ENCODE results near the gene DCTD. TPM values are rescaled to one million over a fixed set of nuclear protein-coding genes. Genes with fewer than 3 reads are reported as not detected.
A peak's percentile ranks its signal among the peaks of the same experiment; 100 is the strongest.

Gene DCTD
- total and polyA plus RNA-seq, 2 of the 13 experiments (the other 11 are each of a cell fraction or from before 2014, with no cell fraction given), result 85.1 to 95.3 TPM

DNA sequence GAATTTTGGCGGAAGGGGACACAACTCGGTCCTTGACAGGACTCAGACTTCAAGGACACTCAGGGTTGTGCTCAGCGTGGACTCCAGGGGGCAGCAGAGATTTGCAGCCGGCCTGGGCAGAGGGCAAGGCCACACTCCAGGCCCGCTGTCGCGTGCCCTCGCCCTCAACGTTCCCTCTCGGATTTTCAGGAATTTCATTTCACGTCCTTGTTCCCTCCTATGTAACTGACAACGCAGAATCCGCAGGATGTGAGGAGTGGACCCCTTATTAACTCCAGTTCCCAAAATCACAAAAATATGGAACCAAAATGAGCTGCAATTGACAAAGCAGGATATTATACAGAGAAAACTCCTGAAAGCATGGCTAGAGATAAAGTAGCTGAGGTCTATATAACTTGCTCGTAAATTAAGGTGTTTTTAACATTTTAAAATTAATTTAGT is 21.0 kb upstream of the DCTD start (continued):
- TF ChIP-seq, protein P1, sequence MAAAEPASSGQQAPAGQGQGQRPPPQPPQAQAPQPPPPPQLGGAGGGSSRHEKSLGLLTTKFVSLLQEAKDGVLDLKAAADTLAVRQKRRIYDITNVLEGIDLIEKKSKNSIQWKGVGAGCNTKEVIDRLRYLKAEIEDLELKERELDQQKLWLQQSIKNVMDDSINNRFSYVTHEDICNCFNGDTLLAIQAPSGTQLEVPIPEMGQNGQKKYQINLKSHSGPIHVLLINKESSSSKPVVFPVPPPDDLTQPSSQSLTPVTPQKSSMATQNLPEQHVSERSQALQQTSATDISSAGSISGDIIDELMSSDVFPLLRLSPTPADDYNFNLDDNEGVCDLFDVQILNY (CRISPR knock-in tag; conservative IDR thresholded peaks at IDR 0.05), result no peak
- TF ChIP-seq, protein P2, sequence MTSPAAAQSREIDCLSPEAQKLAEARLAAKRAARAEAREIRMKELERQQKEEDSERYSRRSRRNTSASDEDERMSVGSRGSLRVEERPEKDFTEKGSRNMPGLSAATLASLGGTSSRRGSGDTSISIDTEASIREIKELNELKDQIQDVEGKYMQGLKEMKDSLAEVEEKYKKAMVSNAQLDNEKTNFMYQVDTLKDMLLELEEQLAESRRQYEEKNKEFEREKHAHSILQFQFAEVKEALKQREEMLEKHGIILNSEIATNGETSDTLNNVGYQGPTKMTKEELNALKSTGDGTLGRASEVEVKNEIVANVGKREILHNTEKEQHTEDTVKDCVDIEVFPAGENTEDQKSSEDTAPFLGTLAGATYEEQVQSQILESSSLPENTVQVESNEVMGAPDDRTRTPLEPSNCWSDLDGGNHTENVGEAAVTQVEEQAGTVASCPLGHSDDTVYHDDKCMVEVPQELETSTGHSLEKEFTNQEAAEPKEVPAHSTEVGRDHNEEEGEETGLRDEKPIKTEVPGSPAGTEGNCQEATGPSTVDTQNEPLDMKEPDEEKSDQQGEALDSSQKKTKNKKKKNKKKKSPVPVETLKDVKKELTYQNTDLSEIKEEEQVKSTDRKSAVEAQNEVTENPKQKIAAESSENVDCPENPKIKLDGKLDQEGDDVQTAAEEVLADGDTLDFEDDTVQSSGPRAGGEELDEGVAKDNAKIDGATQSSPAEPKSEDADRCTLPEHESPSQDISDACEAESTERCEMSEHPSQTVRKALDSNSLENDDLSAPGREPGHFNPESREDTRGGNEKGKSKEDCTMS (CRISPR knock-in tag; conservative IDR thresholded peaks at IDR 0.05), result no peak
- TF ChIP-seq, protein P3, sequence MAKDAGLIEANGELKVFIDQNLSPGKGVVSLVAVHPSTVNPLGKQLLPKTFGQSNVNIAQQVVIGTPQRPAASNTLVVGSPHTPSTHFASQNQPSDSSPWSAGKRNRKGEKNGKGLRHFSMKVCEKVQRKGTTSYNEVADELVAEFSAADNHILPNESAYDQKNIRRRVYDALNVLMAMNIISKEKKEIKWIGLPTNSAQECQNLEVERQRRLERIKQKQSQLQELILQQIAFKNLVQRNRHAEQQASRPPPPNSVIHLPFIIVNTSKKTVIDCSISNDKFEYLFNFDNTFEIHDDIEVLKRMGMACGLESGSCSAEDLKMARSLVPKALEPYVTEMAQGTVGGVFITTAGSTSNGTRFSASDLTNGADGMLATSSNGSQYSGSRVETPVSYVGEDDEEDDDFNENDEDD (CRISPR knock-in tag; IDR thresholded peaks at IDR 0.05; ENCODE audit: borderline replicate concordance), result peak; percentile 70; the same call in 1 of the 2 replicates
- TF ChIP-seq ZNF616 (CRISPR knock-in tag; IDR thresholded peaks at IDR 0.05; ENCODE audit: low read depth), result no peak
- 0 out of 2 replicates have a peak, but pooled peaks have one; percentile 24 for TF ChIP-seq KAT8 (CRISPR knock-in tag; IDR thresholded peaks at IDR 0.05)
- TF ChIP-seq, protein P4, sequence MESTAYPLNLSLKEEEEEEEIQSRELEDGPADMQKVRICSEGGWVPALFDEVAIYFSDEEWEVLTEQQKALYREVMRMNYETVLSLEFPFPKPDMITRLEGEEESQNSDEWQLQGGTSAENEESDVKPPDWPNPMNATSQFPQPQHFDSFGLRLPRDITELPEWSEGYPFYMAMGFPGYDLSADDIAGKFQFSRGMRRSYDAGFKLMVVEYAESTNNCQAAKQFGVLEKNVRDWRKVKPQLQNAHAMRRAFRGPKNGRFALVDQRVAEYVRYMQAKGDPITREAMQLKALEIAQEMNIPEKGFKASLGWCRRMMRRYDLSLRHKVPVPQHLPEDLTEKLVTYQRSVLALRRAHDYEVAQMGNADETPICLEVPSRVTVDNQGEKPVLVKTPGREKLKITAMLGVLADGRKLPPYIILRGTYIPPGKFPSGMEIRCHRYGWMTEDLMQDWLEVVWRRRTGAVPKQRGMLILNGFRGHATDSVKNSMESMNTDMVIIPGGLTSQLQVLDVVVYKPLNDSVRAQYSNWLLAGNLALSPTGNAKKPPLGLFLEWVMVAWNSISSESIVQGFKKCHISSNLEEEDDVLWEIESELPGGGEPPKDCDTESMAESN (CRISPR knock-in tag; conservative IDR thresholded peaks at IDR 0.05), result no peak
- no peak for TF ChIP-seq PHF21A (CRISPR knock-in tag; IDR thresholded peaks at IDR 0.05)
- no peak for TF ChIP-seq SIN3A (IDR thresholded peaks at IDR 0.05; ENCODE audit: borderline replicate concordance, low read depth, low read length)
- TF ChIP-seq SOX5 (CRISPR knock-in tag; IDR thresholded peaks at IDR 0.05; ENCODE audit: borderline replicate concordance), result peak; percentile 46; the same call in 1 of the 2 replicates
- TF ChIP-seq, protein P5, sequence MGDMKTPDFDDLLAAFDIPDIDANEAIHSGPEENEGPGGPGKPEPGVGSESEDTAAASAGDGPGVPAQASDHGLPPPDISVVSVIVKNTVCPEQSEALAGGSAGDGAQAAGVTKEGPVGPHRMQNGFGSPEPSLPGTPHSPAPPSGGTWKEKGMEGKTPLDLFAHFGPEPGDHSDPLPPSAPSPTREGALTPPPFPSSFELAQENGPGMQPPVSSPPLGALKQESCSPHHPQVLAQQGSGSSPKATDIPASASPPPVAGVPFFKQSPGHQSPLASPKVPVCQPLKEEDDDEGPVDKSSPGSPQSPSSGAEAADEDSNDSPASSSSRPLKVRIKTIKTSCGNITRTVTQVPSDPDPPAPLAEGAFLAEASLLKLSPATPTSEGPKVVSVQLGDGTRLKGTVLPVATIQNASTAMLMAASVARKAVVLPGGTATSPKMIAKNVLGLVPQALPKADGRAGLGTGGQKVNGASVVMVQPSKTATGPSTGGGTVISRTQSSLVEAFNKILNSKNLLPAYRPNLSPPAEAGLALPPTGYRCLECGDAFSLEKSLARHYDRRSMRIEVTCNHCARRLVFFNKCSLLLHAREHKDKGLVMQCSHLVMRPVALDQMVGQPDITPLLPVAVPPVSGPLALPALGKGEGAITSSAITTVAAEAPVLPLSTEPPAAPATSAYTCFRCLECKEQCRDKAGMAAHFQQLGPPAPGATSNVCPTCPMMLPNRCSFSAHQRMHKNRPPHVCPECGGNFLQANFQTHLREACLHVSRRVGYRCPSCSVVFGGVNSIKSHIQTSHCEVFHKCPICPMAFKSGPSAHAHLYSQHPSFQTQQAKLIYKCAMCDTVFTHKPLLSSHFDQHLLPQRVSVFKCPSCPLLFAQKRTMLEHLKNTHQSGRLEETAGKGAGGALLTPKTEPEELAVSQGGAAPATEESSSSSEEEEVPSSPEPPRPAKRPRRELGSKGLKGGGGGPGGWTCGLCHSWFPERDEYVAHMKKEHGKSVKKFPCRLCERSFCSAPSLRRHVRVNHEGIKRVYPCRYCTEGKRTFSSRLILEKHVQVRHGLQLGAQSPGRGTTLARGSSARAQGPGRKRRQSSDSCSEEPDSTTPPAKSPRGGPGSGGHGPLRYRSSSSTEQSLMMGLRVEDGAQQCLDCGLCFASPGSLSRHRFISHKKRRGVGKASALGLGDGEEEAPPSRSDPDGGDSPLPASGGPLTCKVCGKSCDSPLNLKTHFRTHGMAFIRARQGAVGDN (CRISPR knock-in tag; IDR thresholded peaks at IDR 0.05), result peak; percentile 79
- TF ChIP-seq, protein P6, sequence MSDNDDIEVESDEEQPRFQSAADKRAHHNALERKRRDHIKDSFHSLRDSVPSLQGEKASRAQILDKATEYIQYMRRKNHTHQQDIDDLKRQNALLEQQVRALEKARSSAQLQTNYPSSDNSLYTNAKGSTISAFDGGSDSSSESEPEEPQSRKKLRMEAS (IDR thresholded peaks at IDR 0.05), result peak; percentile 81
- peak; percentile 99 for TF ChIP-seq STAG1 (CRISPR knock-in tag; IDR thresholded peaks at IDR 0.05)
- TF ChIP-seq BCL6 (CRISPR knock-in tag; IDR thresholded peaks at IDR 0.05), result peak; percentile 82
- TF ChIP-seq PRMT3 (CRISPR knock-in tag; IDR thresholded peaks at IDR 0.05; ENCODE audit: borderline replicate concordance, low read depth), result peak; percentile 63; the same call in 1 of the 2 replicates
- TF ChIP-seq, protein P7, sequence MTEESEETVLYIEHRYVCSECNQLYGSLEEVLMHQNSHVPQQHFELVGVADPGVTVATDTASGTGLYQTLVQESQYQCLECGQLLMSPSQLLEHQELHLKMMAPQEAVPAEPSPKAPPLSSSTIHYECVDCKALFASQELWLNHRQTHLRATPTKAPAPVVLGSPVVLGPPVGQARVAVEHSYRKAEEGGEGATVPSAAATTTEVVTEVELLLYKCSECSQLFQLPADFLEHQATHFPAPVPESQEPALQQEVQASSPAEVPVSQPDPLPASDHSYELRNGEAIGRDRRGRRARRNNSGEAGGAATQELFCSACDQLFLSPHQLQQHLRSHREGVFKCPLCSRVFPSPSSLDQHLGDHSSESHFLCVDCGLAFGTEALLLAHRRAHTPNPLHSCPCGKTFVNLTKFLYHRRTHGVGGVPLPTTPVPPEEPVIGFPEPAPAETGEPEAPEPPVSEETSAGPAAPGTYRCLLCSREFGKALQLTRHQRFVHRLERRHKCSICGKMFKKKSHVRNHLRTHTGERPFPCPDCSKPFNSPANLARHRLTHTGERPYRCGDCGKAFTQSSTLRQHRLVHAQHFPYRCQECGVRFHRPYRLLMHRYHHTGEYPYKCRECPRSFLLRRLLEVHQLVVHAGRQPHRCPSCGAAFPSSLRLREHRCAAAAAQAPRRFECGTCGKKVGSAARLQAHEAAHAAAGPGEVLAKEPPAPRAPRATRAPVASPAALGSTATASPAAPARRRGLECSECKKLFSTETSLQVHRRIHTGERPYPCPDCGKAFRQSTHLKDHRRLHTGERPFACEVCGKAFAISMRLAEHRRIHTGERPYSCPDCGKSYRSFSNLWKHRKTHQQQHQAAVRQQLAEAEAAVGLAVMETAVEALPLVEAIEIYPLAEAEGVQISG (CRISPR knock-in tag; IDR thresholded peaks at IDR 0.05), result peak; percentile 64

All from HepG2 (cell line).